HepG2 (cell line): ENCODE data around the gene GRIK3. TPM values are rescaled to one million over a fixed set of nuclear protein-coding genes. Genes with fewer than 3 reads are reported as not detected.

Source experiments
- ATAC-seq: fragments of 200-7000 bp; cut with Tn5 transposase; 3 replicates; pipeline ENCODE4 v1.9.1; 2020; ENCODE audit warnings: mild to moderate bottlenecking, moderate library complexity
- BruUV-seq: library from RNA; stranded (reverse); fragments of 400-500 nt; replicated peaks from 2 replicates; lab custom pipeline; 2021; lab: Mats Ljungman, UMichigan
- CTCF ChIA-PET: fragments of 300-600 bp; formaldehyde crosslinking; extraction: SDS; loops from one replicate; lab custom pipeline; 2021; ENCODE audit warnings: low total read pairs, inconsistent platforms, low intra/inter-chr PET ratio; lab: Yijun Ruan, JAX
- POLR2A ChIA-PET: fragments of 350-600 bp; sonication (Branson Sonifier 250); formaldehyde crosslinking; loops from one replicate; lab custom pipeline; 2020; ENCODE audit warnings: antibody characterized with exemption, inconsistent platforms; lab: Yijun Ruan, JAX
- DNase-seq: peaks from one replicate; pipeline ENCODE4 v3.0.0-alpha.2; 2015; ENCODE audit warnings: low spot score
- FAIRE-seq: peaks from 3 replicates; lab custom pipeline; 2011; peaks lifted over from hg19 to GRCh38; lab: Jason Lieb, UNC
- H2AFZ ChIP-seq: one replicate; pipeline ENCODE4 v1.6.1; 2011; ENCODE audit warnings: low read length, inconsistent platforms
- H3K27ac ChIP-seq: fragments of 300-600 bp; 3 replicates; pipeline ENCODE4 v1.8.0; 2011; ENCODE audit warnings: mixed run types, mild to moderate bottlenecking, mixed read lengths, low read length, inconsistent platforms; ENCODE audit not compliant: insufficient read depth; ENCODE audit errors: extremely low read length
- H3K27me3 ChIP-seq, 2 experiments: fragments of 200-600 bp in 1 of 2; 2 replicates in 1 of 2; 3 replicates in 1 of 2; pipeline versions ENCODE4 v1.6.0 to v1.8.0; 2011; ENCODE audit warnings: low read length in 2 of 2, mild to moderate bottlenecking in 2 of 2, moderate library complexity in 2 of 2, inconsistent platforms in 1 of 2; ENCODE audit not compliant: insufficient read depth in 2 of 2, control insufficient read depth in 1 of 2
- H3K36me3 ChIP-seq, 2 experiments: fragments of 200-600 bp in 1 of 2; replicated peaks in 1 of 2; 2 replicates in 1 of 2; 3 replicates in 1 of 2; pipeline versions ENCODE4 v1.5.1 to v1.8.0; 2011; ENCODE audit warnings: low read length in 2 of 2, inconsistent platforms in 1 of 2; ENCODE audit not compliant: insufficient read depth in 2 of 2, control insufficient read depth in 1 of 2
- H3K4me1 ChIP-seq: 2 replicates; pipeline ENCODE4 v1.5.1; 2012; ENCODE audit warnings: low read length, inconsistent platforms; ENCODE audit not compliant: insufficient read depth
- H3K4me2 ChIP-seq: 2 replicates; pipeline ENCODE4 v1.6.0; 2011; ENCODE audit warnings: low read depth, low read length, inconsistent platforms
- H3K4me3 ChIP-seq, 3 experiments: fragments of 200-600 bp in 1 of 3; sonication (generic), shearing (Covaris generic) in 1 of 3; replicated peaks in 1 of 3; 2 replicates each; pipeline ENCODE4 v1.5.1; 2011 to 2016; ENCODE audit warnings: low read length in 3 of 3, inconsistent platforms in 2 of 3, low read depth in 2 of 3, mild to moderate bottlenecking in 2 of 3, control low read depth in 1 of 3, mixed read lengths in 1 of 3; ENCODE audit not compliant: insufficient read depth in 1 of 3
- H3K79me2 ChIP-seq: one replicate; pipeline ENCODE4 v1.6.1; 2011; ENCODE audit warnings: low read length, inconsistent platforms; ENCODE audit not compliant: insufficient read depth
- H3K9ac ChIP-seq: 2 replicates; pipeline ENCODE4 v1.6.0; 2011; ENCODE audit warnings: mild to moderate bottlenecking, low read depth, low read length, inconsistent platforms; ENCODE audit not compliant: insufficient read depth
- H3K9me3 ChIP-seq: 2 replicates; pipeline ENCODE4 v1.5.1; 2012; ENCODE audit warnings: mild to moderate bottlenecking, low read length
- H4K20me1 ChIP-seq: 2 replicates; pipeline ENCODE4 v1.6.0; 2011; ENCODE audit warnings: inconsistent platforms, mild to moderate bottlenecking, low read length, moderate library complexity; ENCODE audit not compliant: insufficient read depth
- ARID4A ChIP-seq: sonication (generic); formaldehyde crosslinking; IDR thresholded peaks from 2 replicates; pipeline ENCODE4 v1.5.0; 2020; ENCODE audit warnings: mild to moderate bottlenecking, missing genetic modification reagents, borderline replicate concordance
- NFKBIZ ChIP-seq: IDR thresholded peaks from 2 replicates; pipeline ENCODE4 v1.6.1; 2018; ENCODE audit warnings: missing genetic modification reagents, missing compliant biosample characterization
- SALL1 ChIP-seq: sonication (generic); formaldehyde crosslinking; IDR thresholded peaks from 2 replicates; pipeline ENCODE4 v1.8.0; 2022; ENCODE audit warnings: mild to moderate bottlenecking, missing genetic modification reagents
- STAT6 ChIP-seq: sonication (generic); formaldehyde crosslinking; IDR thresholded peaks from 2 replicates; pipeline ENCODE4 v1.4.0; 2020; ENCODE audit warnings: missing genetic modification reagents, mild to moderate bottlenecking, borderline replicate concordance
- ZNF160 ChIP-seq: sonication (generic); formaldehyde crosslinking; IDR thresholded peaks from 2 replicates; pipeline ENCODE4 v1.8.0; 2022; ENCODE audit warnings: mild to moderate bottlenecking, inconsistent platforms, missing genetic modification reagents
- ZNF24 ChIP-seq: fragments of 450-650 bp; IDR thresholded peaks from 2 replicates; pipeline ENCODE4 v1.6.1; 2017; ENCODE audit warnings: antibody characterized with exemption, mild to moderate bottlenecking
- ZNF441 ChIP-seq: sonication (generic); formaldehyde crosslinking; IDR thresholded peaks from 2 replicates; pipeline ENCODE4 v1.7.0; 2021; ENCODE audit warnings: missing genetic modification reagents, borderline replicate concordance
- WGBS: methylation state at CpG from one replicate; pipeline ENCODE4 v1.1.6; 2017; ENCODE audit warnings: low lambda C conversion rate; 5-methylcytosine and 5-hydroxymethylcytosine counted together
- in situ Hi-C: cut with HindIII; loops from 2 replicates; pipeline ENCODE4 v1.10.0; 2017; ENCODE audit warnings: low pct_unique_long_range_greater_than_20kb; ENCODE audit not compliant: extremely low pct_ligation_motif_present
- intact Hi-C: fragments of 100-400 bp; cut with micrococcal nuclease; formaldehyde crosslinking; loops from one replicate; pipeline ENCODE4 v1.10.0; 2022; ENCODE audit not compliant: unreplicated experiment
- polyA plus RNA-seq, 8 experiments: library from polyadenylated mRNA; depleted of rRNA in 3 of 8; stranded (reverse) in 7 of 8; unstranded in 1 of 8; fragments of >200 nt; fragmentation: Illumina TruSeq in 4 of 8; extraction: Trizol in 4 of 8; gene quantifications; 2 replicates each; pipeline versions ENCODE4 v1.2.1 to v1.2.3, GENCODE V29; 2011 to 2016; ENCODE audit warnings: low read depth in 4 of 8, missing spikeins in 1 of 8, mixed read lengths in 1 of 8; ENCODE audit not compliant: insufficient read depth in 1 of 8
- total RNA-seq, 5 experiments: library from RNA; depleted of rRNA; stranded (reverse); fragments of >200 nt; fragmentation: Illumina TruSeq; extraction: Trizol; gene quantifications; 2 replicates each; pipeline ENCODE4 v1.2.3, GENCODE V29; 2016; ENCODE audit warnings: low read depth in 1 of 5

GRIK3 gene
- total and polyA plus RNA-seq, 2 of the 13 experiments (the other 11 are each of a cell fraction or from before 2014, with no cell fraction given), result not detected

GRCh38 chr1:36861375-36861774, 172.9 kb downstream of the GRIK3 start:
- intact Hi-C loops, result no loop called here
- Histone ChIP-seq H3K4me3 (no peak overlapping the region), H3K4me1 (peaks cover 9% of the 10 kb centered on the region; the same call in 1 of the 2 replicates), H3K4me2 (no peak overlapping the region), H3K27me3 (peaks cover 3 to 19% of the 10 kb centered on the region in 2 experiments; a peak in 3 of 5 replicates), H4K20me1 (no peaks in the 10 kb centered on the region), H3K27ac (no peak overlapping the region), H3K79me2 (no peaks in the 10 kb centered on the region), H3K9me3 (no peaks in the 10 kb centered on the region), H3K9ac (no peak overlapping the region), H3K36me3 (no peaks in the 10 kb centered on the region), H2AFZ (no peak overlapping the region)
- in situ Hi-C loops, result no loop called here
- ATAC-seq (no peak), DNase-seq (no peak), FAIRE-seq (no peak)
- POLR2A ChIA-PET, result no interaction called here
- WGBS, result 0% methylated on average over 2 of the region's 2 CpGs
- CTCF ChIA-PET, result no interaction called here
- BruUV-seq, result no TSS peak
- TF ChIP-seq SALL1, result no peak
- no peak for TF ChIP-seq ZNF441 (CRISPR knock-in tag)
- TF ChIP-seq ZNF24, result no peak
- TF ChIP-seq NFKBIZ (CRISPR knock-in tag), result no peak
- TF ChIP-seq ZNF160, result no peak
- TF ChIP-seq STAT6 (CRISPR knock-in tag), result no peak
- no peak for TF ChIP-seq ARID4A (CRISPR knock-in tag)
